HG03571 (cell line): ENCODE results near the gene RABGAP1L.
A peak's percentile ranks its signal among the peaks of the same experiment; 100 is the strongest.

Source experiments
- ATAC-seq: cut with Tn5 transposase; IDR thresholded peaks from one replicate; pipeline ENCODE4 v1.9.1; 2021; ENCODE audit not compliant: unreplicated experiment

RABGAP1L gene

GRCh38 chr1:174742805-174743653, 583.7 kb downstream of the RABGAP1L start:
- no peak for ATAC-seq

GRCh38 chr1:174743654-174744561, 584.6 kb downstream of the RABGAP1L start:
- no peak for ATAC-seq

- no peak for ATAC-seq
Measured at GRCh38 chr1:174744886-174745285, 585.6 kb downstream of the RABGAP1L start.

- ATAC-seq, result no peak
Measured at GRCh38 chr1:174746024-174746808, 586.9 kb downstream of the RABGAP1L start.

- ATAC-seq, result no peak
Measured at GRCh38 chr1:174747613-174748012, 588.3 kb downstream of the RABGAP1L start.

GRCh38 chr1:174748586-174748985, 589.3 kb downstream of the RABGAP1L start:
- ATAC-seq, result no peak

GRCh38 chr1:174753131-174753530, 593.8 kb downstream of the RABGAP1L start:
- ATAC-seq, result no peak

GRCh38 chr1:174761335-174761734, 602.0 kb downstream of the RABGAP1L start:
- no peak for ATAC-seq

- ATAC-seq, result no peak
Measured at GRCh38 chr1:174761901-174762585, 602.7 kb downstream of the RABGAP1L start.

- no peak for ATAC-seq
Measured at GRCh38 chr1:174764191-174764590, 604.9 kb downstream of the RABGAP1L start.

GRCh38 chr1:174766727-174767126, 607.4 kb downstream of the RABGAP1L start:
- ATAC-seq, result no peak

GRCh38 chr1:174768516-174768915, 609.2 kb downstream of the RABGAP1L start:
- ATAC-seq, result no peak

GRCh38 chr1:174768949-174769348, 609.6 kb downstream of the RABGAP1L start:
- no peak for ATAC-seq

- no peak for ATAC-seq
Measured at GRCh38 chr1:174769961-174770549, 610.7 kb downstream of the RABGAP1L start.

GRCh38 chr1:174775621-174776020, 616.3 kb downstream of the RABGAP1L start:
- ATAC-seq, result no peak

- no peak for ATAC-seq
Measured at GRCh38 chr1:174777262-174777661, 617.9 kb downstream of the RABGAP1L start.

- no peak for ATAC-seq
Measured at GRCh38 chr1:174785510-174785909, 626.2 kb downstream of the RABGAP1L start.

GRCh38 chr1:174786358-174786757, 627.0 kb downstream of the RABGAP1L start:
- ATAC-seq, result no peak

GRCh38 chr1:174786760-174787159, 627.4 kb downstream of the RABGAP1L start:
- ATAC-seq, result peak; percentile 56

GRCh38 chr1:174788981-174789380, 629.7 kb downstream of the RABGAP1L start:
- no peak for ATAC-seq
